AG04449 (cell line): ENCODE results near the gene LRTM2.

Experiments
- CTCF ChIA-PET: fragments of 350-600 bp; formaldehyde crosslinking; extraction: SDS; loops from one replicate; lab custom pipeline; 2021; ENCODE audit warnings: antibody characterized with exemption; lab: Yijun Ruan, JAX
- POLR2A ChIA-PET: fragments of 400-600, 350-600 bp; formaldehyde crosslinking; extraction: SDS; loops from one replicate; lab custom pipeline; 2020; ENCODE audit warnings: antibody characterized with exemption, inconsistent platforms; lab: Yijun Ruan, JAX
- DNase-seq: peaks from one replicate; pipeline ENCODE4 v3.0.0-alpha.2; 2010; ENCODE audit warnings: low read depth, low spot score
- H3K4me3 ChIP-seq: 2 replicates; pipeline ENCODE4 v1.5.1; 2011; ENCODE audit warnings: low read depth, mild to moderate bottlenecking, control low read depth, low read length
- TF ChIP-seq, protein P1 (sequence below): IDR thresholded peaks from one replicate; pipeline ENCODE4 v1.5.1; 2011; ENCODE audit warnings: mild to moderate bottlenecking, moderate library complexity, low read length, control low read depth, inconsistent platforms; ENCODE audit not compliant: insufficient read depth; ENCODE audit errors: missing control alignments

The LRTM2 gene

DNA sequence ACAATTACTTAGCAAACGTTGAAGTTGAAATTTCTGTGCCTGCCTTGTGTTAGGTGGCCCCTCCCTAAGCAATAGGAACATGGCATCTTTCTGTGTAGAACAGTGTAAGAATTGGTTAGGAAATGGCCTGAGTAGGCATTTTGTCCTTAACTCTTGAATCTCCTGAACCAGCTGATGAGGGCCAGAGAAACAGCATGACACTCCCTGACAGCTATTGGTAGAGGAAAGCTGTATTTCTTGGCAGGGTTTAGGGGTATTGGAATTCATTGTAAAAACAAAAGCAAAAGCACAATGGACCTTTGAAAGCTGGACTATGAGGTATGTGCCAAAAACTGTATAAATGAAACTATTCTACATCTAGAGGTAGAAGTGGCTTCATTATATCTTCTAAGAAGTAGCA lies 40.6 kb upstream of the LRTM2 start:
- POLR2A ChIA-PET, result interaction anchor here (0.9 kb wide), 1 partner anchor 89 kb away, joined by 3 read pairs; the partner anchor contains the start of gene ADIPOR2
- CTCF ChIA-PET, result interaction anchor here (0.8 to 2.1 kb wide), 4 partner anchors 11 to 160 kb away, joined by 3 to 9 read pairs (median 6); no protein-coding TSS in a partner anchor
- no peak for DNase-seq
- TF ChIP-seq, protein P1, sequence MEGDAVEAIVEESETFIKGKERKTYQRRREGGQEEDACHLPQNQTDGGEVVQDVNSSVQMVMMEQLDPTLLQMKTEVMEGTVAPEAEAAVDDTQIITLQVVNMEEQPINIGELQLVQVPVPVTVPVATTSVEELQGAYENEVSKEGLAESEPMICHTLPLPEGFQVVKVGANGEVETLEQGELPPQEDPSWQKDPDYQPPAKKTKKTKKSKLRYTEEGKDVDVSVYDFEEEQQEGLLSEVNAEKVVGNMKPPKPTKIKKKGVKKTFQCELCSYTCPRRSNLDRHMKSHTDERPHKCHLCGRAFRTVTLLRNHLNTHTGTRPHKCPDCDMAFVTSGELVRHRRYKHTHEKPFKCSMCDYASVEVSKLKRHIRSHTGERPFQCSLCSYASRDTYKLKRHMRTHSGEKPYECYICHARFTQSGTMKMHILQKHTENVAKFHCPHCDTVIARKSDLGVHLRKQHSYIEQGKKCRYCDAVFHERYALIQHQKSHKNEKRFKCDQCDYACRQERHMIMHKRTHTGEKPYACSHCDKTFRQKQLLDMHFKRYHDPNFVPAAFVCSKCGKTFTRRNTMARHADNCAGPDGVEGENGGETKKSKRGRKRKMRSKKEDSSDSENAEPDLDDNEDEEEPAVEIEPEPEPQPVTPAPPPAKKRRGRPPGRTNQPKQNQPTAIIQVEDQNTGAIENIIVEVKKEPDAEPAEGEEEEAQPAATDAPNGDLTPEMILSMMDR, result no peak
- no peak overlapping the region for H3K4me3 ChIP-seq

DNA sequence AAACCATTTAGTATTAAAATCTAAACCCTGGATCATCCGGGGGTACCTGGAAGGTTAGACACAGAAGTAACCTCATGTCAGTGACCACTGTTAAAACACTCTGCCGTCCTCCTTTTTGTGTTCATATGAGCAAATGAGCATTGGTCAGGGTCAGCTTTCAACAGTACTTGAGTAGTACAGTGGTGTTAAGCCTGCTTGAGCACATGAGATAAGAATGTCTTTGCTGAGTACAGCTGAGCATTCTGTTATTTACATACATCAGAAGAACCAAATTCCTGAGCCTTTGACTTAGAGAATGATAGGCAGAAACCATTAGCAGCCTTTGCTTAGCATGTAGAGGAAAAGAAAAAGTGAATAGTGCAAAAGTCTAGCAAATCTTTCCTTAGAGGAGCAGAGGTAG lies 38.6 kb upstream of the LRTM2 start:
- no peak for DNase-seq
- H3K4me3 ChIP-seq, result no peak overlapping the region
- ChIA-PET POLR2A (no interaction called here), CTCF (interaction anchor here (1.1 to 15.8 kb wide), 6 partner anchors 10 to 158 kb away, joined by 3 to 767 read pairs (median 26); partner anchors contain the start of gene WNT5B)
- TF ChIP-seq, protein P1, result no peak

DNA sequence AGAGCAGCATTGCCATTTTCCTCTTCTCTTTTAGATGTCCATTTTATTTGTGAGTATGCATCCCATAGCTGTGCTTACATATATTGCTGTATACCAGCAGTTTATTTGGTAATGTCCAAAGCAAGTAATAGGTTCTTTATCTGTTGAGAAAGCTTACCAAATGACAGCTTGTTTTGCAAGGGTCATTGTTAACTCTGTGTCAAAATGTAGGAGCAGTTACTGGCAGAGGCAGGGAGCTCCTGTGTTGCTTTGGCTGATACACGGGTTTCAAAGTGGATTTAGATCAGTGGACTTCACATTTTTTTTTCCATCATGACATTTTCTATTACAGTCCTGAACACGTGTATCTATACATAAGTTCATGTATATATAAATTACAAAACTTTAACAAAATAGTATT lies 38.1 kb upstream of the LRTM2 start:
- CTCF ChIA-PET, result interaction anchor here (1.0 to 15.8 kb wide), 7 partner anchors 9 to 190 kb away, joined by 3 to 767 read pairs (median 8); partner anchors contain the start of gene WNT5B
- TF ChIP-seq, protein P1, result no peak
- POLR2A ChIA-PET, result no interaction called here
- DNase-seq, result no peak
- H3K4me3 ChIP-seq, result no peak overlapping the region

DNA sequence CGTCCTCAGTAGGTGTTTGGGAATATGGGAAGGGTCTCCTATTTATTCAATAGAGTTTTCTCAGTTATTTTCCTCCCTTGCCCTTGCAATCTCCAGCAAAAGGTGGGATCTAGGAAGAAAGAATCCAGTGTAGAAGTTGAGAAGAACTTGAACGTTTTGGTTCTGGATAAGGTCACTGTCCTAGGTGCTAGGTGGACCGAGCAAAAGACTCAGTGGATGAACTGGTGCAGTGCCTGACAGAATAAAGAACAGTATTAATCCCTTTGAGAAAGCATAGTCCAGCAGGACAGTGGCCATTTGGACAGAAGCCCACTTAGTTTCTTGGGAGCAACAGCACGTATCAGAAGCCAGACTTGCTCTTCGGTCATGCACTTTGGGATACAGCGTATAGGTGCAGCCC lies 32.7 kb upstream of the LRTM2 start:
- POLR2A ChIA-PET, result no interaction called here
- CTCF ChIA-PET, result interaction anchor here (9.7 to 15.8 kb wide), 3 partner anchors 135 to 154 kb away, joined by 264 to 767 read pairs (median 269); partner anchors contain the start of gene WNT5B
- TF ChIP-seq, protein P1, result no peak
- H3K4me3 ChIP-seq, result no peak overlapping the region
- no peak for DNase-seq

DNA sequence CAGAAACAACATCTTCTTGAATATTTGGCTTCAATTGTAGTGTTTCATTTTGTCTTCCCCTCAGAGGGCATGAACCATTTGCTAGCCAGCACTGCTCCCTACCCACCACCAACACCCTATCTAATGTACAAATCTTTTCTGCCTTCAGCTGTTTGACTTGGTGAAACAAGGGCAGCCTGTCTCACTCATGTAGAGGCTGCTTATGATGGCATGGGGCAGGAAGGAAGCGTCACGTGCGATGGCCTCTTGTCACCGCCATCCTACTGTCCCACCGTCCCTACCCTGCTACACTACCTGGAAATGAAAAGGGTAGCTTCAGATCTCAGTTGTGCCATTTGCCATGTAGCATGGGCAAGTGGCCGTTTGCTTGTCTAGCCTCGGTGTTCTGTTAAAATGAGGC lies 29.9 kb upstream of the LRTM2 start:
- CTCF ChIA-PET, result interaction anchor here (0.7 to 15.8 kb wide), 37 partner anchors 8 to 672 kb away, joined by 3 to 767 read pairs (median 5); partner anchors contain the start of gene WNT5B
- TF ChIP-seq, protein P1, result no peak
- H3K4me3 ChIP-seq, result no peak overlapping the region
- POLR2A ChIA-PET, result interaction anchor here (1.3 kb wide), 1 partner anchor 137 kb away, joined by 7 read pairs; no protein-coding TSS in a partner anchor
- no peak for DNase-seq

DNA sequence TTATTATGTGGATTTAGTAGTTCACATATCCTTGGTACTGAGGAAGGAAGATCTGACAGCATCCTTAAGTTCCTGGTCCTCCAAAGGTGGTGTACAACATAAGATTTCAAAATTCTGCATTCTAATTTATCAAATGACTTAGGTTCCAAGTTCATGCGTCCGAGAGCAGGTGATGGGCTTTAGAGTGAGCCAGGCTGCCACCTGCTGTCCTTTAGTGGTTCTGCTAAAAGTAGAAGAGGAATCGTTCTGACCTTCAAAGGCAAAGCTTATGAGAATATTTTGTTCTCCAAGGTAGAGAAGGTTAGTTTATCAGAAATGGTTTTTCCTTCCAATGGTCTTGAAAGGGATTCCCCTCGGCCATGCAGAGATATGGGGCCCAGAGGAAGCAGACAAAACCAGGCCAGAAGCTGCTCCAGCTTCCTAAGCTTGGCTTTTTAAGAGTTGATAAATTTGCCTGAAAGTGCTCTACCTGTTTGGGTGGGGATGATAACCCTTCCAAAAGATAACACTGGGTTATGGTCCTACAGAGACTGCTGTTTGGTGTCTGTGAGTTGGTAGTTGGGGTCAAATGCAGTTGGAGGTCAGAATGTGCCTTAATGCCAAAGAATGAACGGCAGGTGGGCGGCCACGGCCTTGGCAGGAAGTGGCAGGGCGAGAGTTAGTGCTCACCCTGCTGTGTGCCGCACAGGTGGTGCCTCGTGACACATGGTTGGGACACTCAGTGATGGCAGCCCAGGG lies 29.1 kb upstream of the LRTM2 start:
- CTCF ChIA-PET, result interaction anchor here (0.7 to 15.8 kb wide), 43 partner anchors 9 to 673 kb away, joined by 3 to 767 read pairs (median 4); partner anchors contain the start of genes ADIPOR2 and WNT5B
- no peak for DNase-seq
- TF ChIP-seq, protein P1, result peak; percentile 71
- POLR2A ChIA-PET, result interaction anchor here (1.3 kb wide), 1 partner anchor 138 kb away, joined by 7 read pairs; no protein-coding TSS in a partner anchor
- H3K4me3 ChIP-seq, result no peak overlapping the region
